K562 (cell line): ENCODE measurements around the gene PCSK5. TPM values are rescaled to one million over a fixed set of nuclear protein-coding genes. Genes with fewer than 3 reads are reported as not detected.

Experiments used
- ATAC-seq: fragments of 200-7000 bp; cut with Tn5 transposase; 3 replicates; pipeline ENCODE4 v1.9.1; 2020; ENCODE audit warnings: moderate library complexity
- BruUV-seq: library from RNA; stranded (reverse); fragments of 400-500 nt; replicated peaks from 2 replicates; lab custom pipeline; 2021; lab: Mats Ljungman, UMichigan
- CTCF ChIA-PET: fragments of 300-600 bp; formaldehyde crosslinking; extraction: SDS; loops from one replicate; lab custom pipeline; 2021; ENCODE audit warnings: low intra/inter-chr PET ratio; lab: Yijun Ruan, JAX
- POLR2A ChIA-PET: fragments of 300-600, 350-650 bp; sonication (Branson Sonifier 250); formaldehyde crosslinking; extraction: SDS; loops from one replicate; lab custom pipeline; 2021; ENCODE audit warnings: antibody characterized with exemption, inconsistent platforms; lab: Yijun Ruan, JAX
- DNase-seq, 4 experiments: peaks; one replicate each; pipeline versions ENCODE4 v3.0.0 to v3.0.0-alpha.2; 2011 to 2018; ENCODE audit warnings: low spot score in 3 of 4, mixed read lengths in 3 of 4; ENCODE audit errors: extremely low read depth in 1 of 4
- FAIRE-seq: peaks from 2 replicates; lab custom pipeline; 2011; peaks lifted over from hg19 to GRCh38; lab: Jason Lieb, UNC
- H2AFZ ChIP-seq: 2 replicates; pipeline ENCODE4 v1.6.0; 2011; ENCODE audit warnings: low read depth, low read length, control low read depth, inconsistent platforms
- H3K27ac ChIP-seq: fragments of 200-600 bp; 3 replicates; pipeline ENCODE4 v1.8.0; 2011; ENCODE audit warnings: low read depth, mild to moderate bottlenecking, control low read depth, inconsistent platforms, low read length, moderate library complexity, mixed read lengths; ENCODE audit errors: extremely low read depth
- H3K27me3 ChIP-seq, 2 experiments: fragments of 300-600 bp in 1 of 2; 2 replicates in 1 of 2; 3 replicates in 1 of 2; pipeline versions ENCODE4 v1.6.0 to v1.8.0; 2011; ENCODE audit warnings: inconsistent platforms in 2 of 2, low read length in 2 of 2, mild to moderate bottlenecking in 1 of 2, mixed read lengths in 1 of 2, moderate library complexity in 1 of 2; ENCODE audit not compliant: control insufficient read depth in 2 of 2, insufficient read depth in 2 of 2
- H3K36me3 ChIP-seq: fragments of 300-600 bp; 3 replicates; pipeline ENCODE4 v1.8.0; 2011; ENCODE audit warnings: mild to moderate bottlenecking, low read length, inconsistent platforms; ENCODE audit not compliant: control insufficient read depth, insufficient read depth
- H3K4me1 ChIP-seq, 2 experiments: fragments of 200-600 bp in 1 of 2; replicated peaks in 1 of 2; 2 replicates in 1 of 2; 3 replicates in 1 of 2; pipeline versions ENCODE4 v1.5.1 to v1.8.0; 2011; ENCODE audit warnings: inconsistent platforms in 2 of 2, low read length in 2 of 2, mild to moderate bottlenecking in 1 of 2, mixed read lengths in 1 of 2, moderate library complexity in 1 of 2; ENCODE audit not compliant: control insufficient read depth in 2 of 2, insufficient read depth in 2 of 2
- H3K4me2 ChIP-seq: 2 replicates; pipeline ENCODE4 v1.6.1; 2011; ENCODE audit warnings: low read length, control low read depth, inconsistent platforms, mixed read lengths; ENCODE audit not compliant: insufficient read depth
- H3K4me3 ChIP-seq: fragments of 200-600 bp; sonication (generic), shearing (Covaris generic); 2 replicates; pipeline ENCODE4 v1.5.1; 2016; ENCODE audit warnings: control low read depth, inconsistent platforms
- H3K79me2 ChIP-seq: fragments of 200-600 bp; 3 replicates; pipeline ENCODE4 v1.8.0; 2011; ENCODE audit warnings: low read length, inconsistent platforms; ENCODE audit not compliant: control insufficient read depth, insufficient read depth
- H3K9ac ChIP-seq, 2 experiments: 2 replicates each; pipeline versions ENCODE4 v1.6.0 to v1.6.1; 2011; ENCODE audit warnings: low read depth in 2 of 2, low read length in 2 of 2, control low read depth in 1 of 2, inconsistent platforms in 1 of 2, mild to moderate bottlenecking in 1 of 2, mixed read lengths in 1 of 2; ENCODE audit not compliant: insufficient read depth in 1 of 2
- H3K9me1 ChIP-seq: one replicate; pipeline ENCODE4 v1.6.0; 2011; ENCODE audit warnings: inconsistent platforms, mild to moderate bottlenecking, low read length, moderate library complexity; ENCODE audit not compliant: control insufficient read depth, insufficient read depth
- H3K9me3 ChIP-seq: replicated peaks from 2 replicates; pipeline ENCODE4 v1.5.1; 2011; ENCODE audit warnings: low read depth, low read length, inconsistent platforms; ENCODE audit not compliant: control insufficient read depth, insufficient read depth
- H4K20me1 ChIP-seq: replicated peaks from 2 replicates; pipeline ENCODE4 v1.6.1; 2011; ENCODE audit warnings: low read length, inconsistent platforms, mixed read lengths; ENCODE audit not compliant: control insufficient read depth, insufficient read depth
- ARID2 ChIP-seq: fragments of 450-650 bp; IDR thresholded peaks from 2 replicates; pipeline ENCODE4 v1.6.1; 2017; ENCODE audit warnings: antibody characterized with exemption, mild to moderate bottlenecking
- BRD9 ChIP-seq: fragments of 450-650 bp; IDR thresholded peaks from 2 replicates; pipeline ENCODE4 v1.6.1; 2018; ENCODE audit warnings: low read depth; ENCODE audit not compliant: partially characterized antibody
- CBX1 ChIP-seq: sonication (generic); IDR thresholded peaks from 2 replicates; pipeline ENCODE4 v1.6.1; 2016; ENCODE audit warnings: antibody characterized with exemption, low read depth, mild to moderate bottlenecking
- HDAC3 ChIP-seq: fragments of 450-650 bp; IDR thresholded peaks from 2 replicates; pipeline ENCODE4 v1.6.1; 2018; ENCODE audit warnings: borderline replicate concordance, mild to moderate bottlenecking, moderate library complexity; ENCODE audit not compliant: partially characterized antibody
- NRF1 ChIP-seq, 2 experiments: fragments of 450-650 bp; IDR thresholded peaks in 1 of 2; conservative IDR thresholded peaks in 1 of 2; 2 replicates each; pipeline ENCODE4 v1.6.1; 2014; ENCODE audit warnings: mild to moderate bottlenecking in 2 of 2
- STAT5B ChIP-seq: fragments of 250-450 bp; sonication (Bioruptor Pico); IDR thresholded peaks from 2 replicates; pipeline ENCODE4 v1.8.0; 2021; ENCODE audit warnings: mild to moderate bottlenecking, inconsistent platforms
- U2AF2 ChIP-seq: fragments of 200-400 bp; formaldehyde crosslinking; optimal IDR thresholded peaks from 2 replicates; pipeline ENCODE3; 2017; ENCODE audit warnings: low read depth, mild to moderate bottlenecking, low read length
- ZNF143 ChIP-seq: sonication (generic); formaldehyde crosslinking; IDR thresholded peaks from 2 replicates; pipeline ENCODE4 v1.9.0; 2022; ENCODE audit warnings: mild to moderate bottlenecking, missing genetic modification reagents
- WGBS: fragments of 100-300 bp; shearing (Covaris generic); methylation state at CpG from one replicate; pipeline ENCODE4 v1.1.6; 2016; ENCODE audit warnings: low coverage, mixed read lengths; ENCODE audit not compliant: insufficient coverage; ENCODE audit errors: missing lambda C conversion rate; 5-methylcytosine and 5-hydroxymethylcytosine counted together
- in situ Hi-C: fragments of 300-500 bp; cut with MboI; formaldehyde crosslinking; loops from 4 replicates; pipeline ENCODE4 v1.15.0; 2018; ENCODE audit warnings: inconsistent platforms, mixed read lengths
- intact Hi-C: fragments of 100-400 bp; cut with micrococcal nuclease; formaldehyde crosslinking; loops from 2 replicates; pipeline ENCODE4 v1.14.2; 2022
- polyA plus RNA-seq, 8 experiments: library from polyadenylated mRNA; depleted of rRNA in 4 of 8; stranded (reverse) in 5 of 8; unstranded in 3 of 8; fragments of >200 nt; fragmentation: Nextera tagmentation in 2 of 8; fragmentation: Illumina TruSeq in 1 of 8; extraction: Ambion mirVana in 2 of 8; extraction: Trizol in 1 of 8; gene quantifications; 2 replicates each; pipeline versions ENCODE4 v1.2.1 to v1.2.3, GENCODE V29; 2011 to 2014; ENCODE audit warnings: inconsistent platforms in 1 of 8, missing spikeins in 1 of 8
- total RNA-seq, 7 experiments: library from RNA; depleted of rRNA in 6 of 7; stranded (reverse); fragments of >200 nt in 6 of 7; fragmentation: Illumina TruSeq in 2 of 7; extraction: Trizol in 2 of 7; gene quantifications; 2 replicates each; pipeline versions ENCODE4 v1.2.1 to v1.2.3, GENCODE V29; 2011 to 2021; ENCODE audit warnings: low replicate concordance in 1 of 7
- TF ChIP-seq, protein P1 (sequence below), 2 experiments: fragments of 200-800 bp in 1 of 2; sonication (Bioruptor generic) in 1 of 2; sonication (generic) in 1 of 2; formaldehyde crosslinking in 1 of 2; IDR thresholded peaks in 1 of 2; conservative IDR thresholded peaks in 1 of 2; 2 replicates each; pipeline versions ENCODE4 v1.5.0 to v1.6.1; 2016 to 2020; ENCODE audit warnings: missing compliant biosample characterization in 1 of 2, missing genetic modification characterization in 1 of 2, missing genetic modification reagents in 1 of 2
- TF ChIP-seq, protein P2 (sequence below), 2 experiments: IDR thresholded peaks; 2 replicates each; pipeline ENCODE4 v1.6.1; 2012; ENCODE audit warnings: improper control_type of control experiment in 2 of 2, low read depth in 2 of 2, low read length in 2 of 2, borderline replicate concordance in 1 of 2
- TF ChIP-seq, protein P3 (sequence below), 2 experiments: fragments of 150-350 bp in 1 of 2; IDR thresholded peaks; 2 replicates each; pipeline ENCODE4 v1.6.1; 2012 to 2016; ENCODE audit warnings: low read depth in 2 of 2, low read length in 2 of 2, mild to moderate bottlenecking in 1 of 2, moderate library complexity in 1 of 2
- TF ChIP-seq, protein P4 (sequence below): fragments of 450-650 bp; IDR thresholded peaks from 2 replicates; pipeline ENCODE4 v1.6.1; 2016; ENCODE audit warnings: mild to moderate bottlenecking

The PCSK5 gene
- total and polyA plus RNA-seq, 9 of the 15 experiments (the other 6 are each of a cell fraction or from before 2014, with no cell fraction given) = not detected

DNA sequence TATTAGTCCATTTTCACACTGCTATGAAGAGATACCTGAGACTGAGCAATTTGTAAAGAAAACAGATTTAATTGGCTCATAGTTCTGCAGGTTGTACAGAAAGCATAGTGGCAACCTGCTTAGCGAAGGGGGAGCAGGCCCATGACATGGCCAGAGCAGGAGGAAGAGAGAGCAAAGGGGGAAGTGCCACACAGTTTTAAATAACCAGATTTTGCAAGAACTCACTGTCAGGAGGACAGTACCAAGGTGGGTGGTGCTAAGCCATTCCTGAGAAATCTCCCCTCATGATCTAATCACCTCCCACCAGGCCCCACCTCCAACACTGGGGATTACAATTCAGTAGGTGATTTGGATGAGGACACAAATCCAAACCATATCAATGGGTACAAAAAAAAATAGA lies 16.8 kb upstream of the PCSK5 start:
- ATAC-seq (no peak), DNase-seq (no peak), FAIRE-seq (no peak)
- intact Hi-C loops (no loop called here), in situ Hi-C loops (no loop called here)
- no peaks in the 10 kb centered on the region for H3K79me2 ChIP-seq
- TF ChIP-seq, protein P1, sequence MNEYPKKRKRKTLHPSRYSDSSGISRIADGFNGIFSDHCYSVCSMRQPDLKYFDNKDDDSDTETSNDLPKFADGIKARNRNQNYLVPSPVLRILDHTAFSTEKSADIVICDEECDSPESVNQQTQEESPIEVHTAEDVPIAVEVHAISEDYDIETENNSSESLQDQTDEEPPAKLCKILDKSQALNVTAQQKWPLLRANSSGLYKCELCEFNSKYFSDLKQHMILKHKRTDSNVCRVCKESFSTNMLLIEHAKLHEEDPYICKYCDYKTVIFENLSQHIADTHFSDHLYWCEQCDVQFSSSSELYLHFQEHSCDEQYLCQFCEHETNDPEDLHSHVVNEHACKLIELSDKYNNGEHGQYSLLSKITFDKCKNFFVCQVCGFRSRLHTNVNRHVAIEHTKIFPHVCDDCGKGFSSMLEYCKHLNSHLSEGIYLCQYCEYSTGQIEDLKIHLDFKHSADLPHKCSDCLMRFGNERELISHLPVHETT (CRISPR knock-in tag; conservative IDR thresholded peaks at IDR 0.05 in 1 of 2, IDR thresholded peaks at IDR 0.05 in 1 of 2) = no peak
- TF ChIP-seq, protein P2, sequence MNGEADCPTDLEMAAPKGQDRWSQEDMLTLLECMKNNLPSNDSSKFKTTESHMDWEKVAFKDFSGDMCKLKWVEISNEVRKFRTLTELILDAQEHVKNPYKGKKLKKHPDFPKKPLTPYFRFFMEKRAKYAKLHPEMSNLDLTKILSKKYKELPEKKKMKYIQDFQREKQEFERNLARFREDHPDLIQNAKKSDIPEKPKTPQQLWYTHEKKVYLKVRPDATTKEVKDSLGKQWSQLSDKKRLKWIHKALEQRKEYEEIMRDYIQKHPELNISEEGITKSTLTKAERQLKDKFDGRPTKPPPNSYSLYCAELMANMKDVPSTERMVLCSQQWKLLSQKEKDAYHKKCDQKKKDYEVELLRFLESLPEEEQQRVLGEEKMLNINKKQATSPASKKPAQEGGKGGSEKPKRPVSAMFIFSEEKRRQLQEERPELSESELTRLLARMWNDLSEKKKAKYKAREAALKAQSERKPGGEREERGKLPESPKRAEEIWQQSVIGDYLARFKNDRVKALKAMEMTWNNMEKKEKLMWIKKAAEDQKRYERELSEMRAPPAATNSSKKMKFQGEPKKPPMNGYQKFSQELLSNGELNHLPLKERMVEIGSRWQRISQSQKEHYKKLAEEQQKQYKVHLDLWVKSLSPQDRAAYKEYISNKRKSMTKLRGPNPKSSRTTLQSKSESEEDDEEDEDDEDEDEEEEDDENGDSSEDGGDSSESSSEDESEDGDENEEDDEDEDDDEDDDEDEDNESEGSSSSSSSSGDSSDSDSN (IDR thresholded peaks at IDR 0.05; ENCODE audit: borderline replicate concordance in 1 of 2, low read depth in 2 of 2, low read length in 2 of 2) = no peak
- TF ChIP-seq, protein P3, sequence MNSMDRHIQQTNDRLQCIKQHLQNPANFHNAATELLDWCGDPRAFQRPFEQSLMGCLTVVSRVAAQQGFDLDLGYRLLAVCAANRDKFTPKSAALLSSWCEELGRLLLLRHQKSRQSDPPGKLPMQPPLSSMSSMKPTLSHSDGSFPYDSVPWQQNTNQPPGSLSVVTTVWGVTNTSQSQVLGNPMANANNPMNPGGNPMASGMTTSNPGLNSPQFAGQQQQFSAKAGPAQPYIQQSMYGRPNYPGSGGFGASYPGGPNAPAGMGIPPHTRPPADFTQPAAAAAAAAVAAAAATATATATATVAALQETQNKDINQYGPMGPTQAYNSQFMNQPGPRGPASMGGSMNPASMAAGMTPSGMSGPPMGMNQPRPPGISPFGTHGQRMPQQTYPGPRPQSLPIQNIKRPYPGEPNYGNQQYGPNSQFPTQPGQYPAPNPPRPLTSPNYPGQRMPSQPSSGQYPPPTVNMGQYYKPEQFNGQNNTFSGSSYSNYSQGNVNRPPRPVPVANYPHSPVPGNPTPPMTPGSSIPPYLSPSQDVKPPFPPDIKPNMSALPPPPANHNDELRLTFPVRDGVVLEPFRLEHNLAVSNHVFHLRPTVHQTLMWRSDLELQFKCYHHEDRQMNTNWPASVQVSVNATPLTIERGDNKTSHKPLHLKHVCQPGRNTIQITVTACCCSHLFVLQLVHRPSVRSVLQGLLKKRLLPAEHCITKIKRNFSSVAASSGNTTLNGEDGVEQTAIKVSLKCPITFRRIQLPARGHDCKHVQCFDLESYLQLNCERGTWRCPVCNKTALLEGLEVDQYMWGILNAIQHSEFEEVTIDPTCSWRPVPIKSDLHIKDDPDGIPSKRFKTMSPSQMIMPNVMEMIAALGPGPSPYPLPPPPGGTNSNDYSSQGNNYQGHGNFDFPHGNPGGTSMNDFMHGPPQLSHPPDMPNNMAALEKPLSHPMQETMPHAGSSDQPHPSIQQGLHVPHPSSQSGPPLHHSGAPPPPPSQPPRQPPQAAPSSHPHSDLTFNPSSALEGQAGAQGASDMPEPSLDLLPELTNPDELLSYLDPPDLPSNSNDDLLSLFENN (IDR thresholded peaks at IDR 0.05; ENCODE audit: low read depth in 2 of 2, low read length in 2 of 2) = no peak
- TF ChIP-seq ARID2 (no peak), ZNF143 (no peak), U2AF2 (no peak), HDAC3 (no peak), CBX1 (no peak), BRD9 (no peak), STAT5B (no peak), NRF1 (conservative IDR thresholded peaks at IDR 0.05 in 1 of 2, IDR thresholded peaks at IDR 0.05 in 1 of 2) (no peak)
- TF ChIP-seq, protein P4, sequence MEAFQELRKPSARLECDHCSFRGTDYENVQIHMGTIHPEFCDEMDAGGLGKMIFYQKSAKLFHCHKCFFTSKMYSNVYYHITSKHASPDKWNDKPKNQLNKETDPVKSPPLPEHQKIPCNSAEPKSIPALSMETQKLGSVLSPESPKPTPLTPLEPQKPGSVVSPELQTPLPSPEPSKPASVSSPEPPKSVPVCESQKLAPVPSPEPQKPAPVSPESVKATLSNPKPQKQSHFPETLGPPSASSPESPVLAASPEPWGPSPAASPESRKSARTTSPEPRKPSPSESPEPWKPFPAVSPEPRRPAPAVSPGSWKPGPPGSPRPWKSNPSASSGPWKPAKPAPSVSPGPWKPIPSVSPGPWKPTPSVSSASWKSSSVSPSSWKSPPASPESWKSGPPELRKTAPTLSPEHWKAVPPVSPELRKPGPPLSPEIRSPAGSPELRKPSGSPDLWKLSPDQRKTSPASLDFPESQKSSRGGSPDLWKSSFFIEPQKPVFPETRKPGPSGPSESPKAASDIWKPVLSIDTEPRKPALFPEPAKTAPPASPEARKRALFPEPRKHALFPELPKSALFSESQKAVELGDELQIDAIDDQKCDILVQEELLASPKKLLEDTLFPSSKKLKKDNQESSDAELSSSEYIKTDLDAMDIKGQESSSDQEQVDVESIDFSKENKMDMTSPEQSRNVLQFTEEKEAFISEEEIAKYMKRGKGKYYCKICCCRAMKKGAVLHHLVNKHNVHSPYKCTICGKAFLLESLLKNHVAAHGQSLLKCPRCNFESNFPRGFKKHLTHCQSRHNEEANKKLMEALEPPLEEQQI = no peak
- WGBS = 0% methylated on average over 1 of the region's 1 CpG
- H3K36me3 ChIP-seq = no peaks in the 10 kb centered on the region
- H3K9ac ChIP-seq = no peak overlapping the region
- ChIA-PET POLR2A (no interaction called here), CTCF (no interaction called here)
- H3K4me2 ChIP-seq = no peak overlapping the region
- H3K9me1 ChIP-seq = no peaks in the 10 kb centered on the region
- BruUV-seq = no TSS peak
- no peaks in the 10 kb centered on the region for H3K4me1 ChIP-seq
- no peaks in the 10 kb centered on the region for H3K27me3 ChIP-seq
- H3K4me3 ChIP-seq = no peak overlapping the region
- no peaks in the 10 kb centered on the region for H3K9me3 ChIP-seq
- no peak overlapping the region for H2AFZ ChIP-seq
- no peak overlapping the region for H3K27ac ChIP-seq
- H4K20me1 ChIP-seq = no peaks in the 10 kb centered on the region
